HG03442 (cell line): Measurements from ENCODE around the gene TLE7.
A peak's percentile ranks its signal among the peaks of the same experiment; 100 is the strongest.

Experiments used
- ATAC-seq: cut with Tn5 transposase; IDR thresholded peaks from one replicate; pipeline ENCODE4 v1.9.1; 2021; ENCODE audit warnings: mild to moderate bottlenecking, moderate library complexity; ENCODE audit not compliant: unreplicated experiment

Gene TLE7

DNA sequence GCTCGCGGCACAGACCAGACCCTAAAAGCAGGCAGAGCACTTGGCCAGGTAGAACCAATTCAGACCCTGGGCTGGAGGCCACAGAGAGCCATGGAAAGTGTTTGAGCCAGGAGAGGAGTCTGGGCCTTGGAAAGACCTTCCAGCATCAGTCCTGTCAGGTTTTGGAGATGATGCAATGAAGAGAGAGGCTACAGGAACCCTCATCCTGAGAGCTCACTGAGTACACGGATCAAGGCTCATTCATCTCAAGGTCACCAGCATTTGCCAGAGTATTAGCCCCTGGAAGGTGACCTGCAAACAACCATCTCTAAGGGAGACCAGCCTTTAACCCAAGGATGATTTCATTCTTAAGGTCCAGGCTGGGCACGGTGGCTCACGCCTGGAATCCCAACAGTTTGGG is 27.8 kb downstream of the TLE7 start:
- ATAC-seq: no peak

DNA sequence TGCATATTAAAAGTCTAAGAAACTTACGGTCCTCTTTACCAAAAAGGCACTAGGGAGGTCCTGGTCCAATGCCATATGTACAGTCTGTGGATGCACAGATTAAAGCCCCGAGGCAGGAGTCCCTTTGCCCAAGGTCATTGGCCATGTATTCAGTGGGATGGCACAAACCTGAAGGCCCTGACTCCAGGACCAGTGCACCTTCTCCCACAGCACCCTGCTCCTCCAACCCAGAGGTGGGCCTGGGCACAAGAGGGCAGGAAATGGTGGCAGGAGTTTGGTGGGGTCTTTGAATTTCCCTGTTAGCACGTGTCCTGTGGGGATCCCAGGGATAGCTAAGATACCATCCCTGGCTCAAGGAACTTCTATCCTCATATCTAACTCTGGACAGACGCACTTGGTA is 28.5 kb downstream of the TLE7 start:
- ATAC-seq: no peak

DNA sequence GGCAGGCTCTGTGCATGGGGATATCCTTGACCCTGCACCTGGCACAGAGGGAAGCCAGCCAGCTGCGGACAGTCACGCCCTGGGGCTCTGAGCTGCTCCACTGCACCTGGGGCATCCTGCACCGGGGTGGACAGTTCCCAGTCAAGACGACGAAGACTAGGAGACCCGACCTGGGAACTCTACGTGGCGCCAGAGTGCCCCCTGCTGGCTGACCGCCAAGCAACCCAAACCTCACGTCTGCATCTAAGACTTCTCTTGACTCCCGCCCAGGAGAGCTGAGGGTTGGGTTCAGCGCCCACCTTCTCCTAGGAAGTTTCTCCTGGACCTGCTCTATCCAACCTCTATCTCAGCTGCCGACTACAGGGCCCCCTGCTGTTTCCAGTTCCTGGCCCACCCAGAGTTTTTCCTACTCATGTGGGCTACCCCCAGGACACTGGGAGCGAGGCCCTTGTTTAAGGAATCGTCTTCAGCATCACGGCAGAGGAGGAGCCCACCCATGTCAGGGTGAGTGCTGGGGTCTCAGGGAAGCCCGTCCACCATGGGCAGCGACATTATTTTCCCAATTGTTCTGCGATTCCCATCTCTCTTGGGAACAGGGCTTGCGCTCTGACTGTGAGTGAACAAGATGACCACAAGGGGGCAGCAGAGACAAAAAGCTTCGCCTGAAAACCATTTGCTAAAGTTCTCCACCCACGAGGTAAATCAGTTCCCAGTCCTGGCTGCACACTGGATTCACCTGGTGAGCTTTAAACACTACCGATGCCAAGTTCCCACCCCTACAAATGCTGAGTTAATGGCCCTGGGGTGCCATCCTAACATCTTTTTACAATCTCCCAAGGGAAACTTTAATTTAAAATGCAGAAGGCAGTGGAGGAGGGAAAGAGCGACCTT is 29.3 kb downstream of the TLE7 start:
- ATAC-seq: peak; percentile 47

DNA sequence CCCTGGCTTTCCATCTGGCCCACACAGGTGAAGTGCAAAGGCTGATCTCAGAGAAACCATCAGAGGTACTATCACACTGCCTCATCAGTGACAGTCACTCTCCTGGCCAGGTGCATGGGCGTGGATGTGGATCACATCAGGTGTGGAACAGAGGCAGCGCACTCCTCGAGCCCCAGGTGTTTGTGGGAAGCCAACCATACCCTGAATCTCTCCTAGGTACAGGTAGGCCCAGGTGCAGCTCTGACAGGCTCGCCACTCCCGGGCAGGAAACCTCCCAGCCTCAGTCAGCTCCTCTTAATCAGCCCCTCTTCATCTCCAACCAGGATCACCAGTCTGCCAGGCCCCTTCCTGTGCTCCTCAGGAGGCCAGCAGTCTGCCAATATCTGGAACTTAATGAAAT is 31.7 kb downstream of the TLE7 start:
- no peak for ATAC-seq

DNA sequence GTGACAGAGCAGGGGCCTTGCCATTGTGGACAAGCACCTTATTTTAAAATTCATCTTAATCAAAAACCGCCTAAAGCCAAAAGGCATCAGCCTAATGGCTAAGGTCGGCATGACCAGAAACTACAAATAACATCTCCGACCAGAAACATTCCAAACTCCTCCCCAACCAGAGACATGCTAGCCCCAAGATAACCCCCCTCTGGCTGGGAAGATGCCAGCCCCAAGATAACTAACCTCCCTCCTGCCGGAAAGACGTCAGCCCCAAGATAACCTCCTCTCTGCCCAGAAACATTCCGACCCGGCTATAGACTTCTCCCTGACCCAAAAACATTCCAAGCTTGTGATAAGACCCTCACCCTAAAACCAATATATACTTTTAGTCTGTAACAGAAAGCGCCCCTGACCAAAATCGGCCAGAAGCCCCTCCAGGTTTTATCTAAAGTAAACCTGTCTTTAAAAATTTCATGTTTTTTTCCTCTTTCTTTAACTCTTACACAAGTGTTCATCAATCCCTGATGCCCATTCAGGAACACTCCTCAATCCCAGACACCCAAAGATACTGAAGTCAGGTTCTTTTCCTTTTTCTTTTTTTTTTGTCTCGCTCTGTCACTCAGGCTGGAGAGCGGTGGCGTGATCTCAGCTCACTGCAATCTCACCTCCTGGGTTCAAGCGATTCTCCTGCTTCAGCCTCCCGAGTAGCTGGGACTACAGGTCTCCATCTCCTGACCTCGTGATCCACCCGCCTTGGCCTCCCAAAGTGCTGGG is 32.7 kb downstream of the TLE7 start:
- no peak for ATAC-seq

DNA sequence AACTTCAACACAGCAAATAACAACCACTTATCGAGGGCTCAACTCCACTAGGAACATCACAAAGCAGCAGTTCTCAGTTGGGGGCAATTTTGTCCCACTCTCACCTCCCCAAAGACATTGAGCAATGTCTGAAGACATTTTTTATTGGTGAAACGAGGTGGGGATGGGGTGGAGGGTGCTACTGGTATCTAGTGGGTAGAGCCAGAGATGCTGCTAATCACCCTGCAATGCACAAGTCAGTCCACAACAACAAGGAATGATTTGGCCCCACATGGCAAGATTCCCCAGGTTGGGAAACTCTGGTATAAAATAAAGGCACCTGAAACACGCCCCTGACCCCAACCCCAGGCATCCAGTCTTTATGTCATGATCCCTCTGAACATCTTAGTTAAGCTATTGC is 33.3 kb downstream of the TLE7 start:
- ATAC-seq: no peak

DNA sequence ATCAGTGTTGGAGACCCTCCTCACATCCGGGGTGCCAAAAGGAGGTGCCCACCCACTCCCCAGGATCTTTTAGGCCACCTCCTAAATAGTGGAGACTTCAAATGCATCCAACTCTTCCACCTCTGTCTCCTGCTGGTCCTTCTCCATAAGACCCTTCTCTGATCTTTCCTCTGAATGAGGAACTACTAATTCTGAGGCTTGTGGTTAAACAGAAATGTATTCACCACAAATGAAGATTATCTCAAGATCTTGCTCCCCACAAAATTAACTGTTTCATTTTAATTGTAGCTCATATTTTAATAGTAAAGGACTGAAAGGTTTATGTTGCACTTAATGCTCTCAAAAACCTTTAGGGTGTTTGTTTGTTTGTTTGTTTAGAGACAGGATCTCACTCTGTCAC is 34.1 kb downstream of the TLE7 start:
- ATAC-seq: no peak

DNA sequence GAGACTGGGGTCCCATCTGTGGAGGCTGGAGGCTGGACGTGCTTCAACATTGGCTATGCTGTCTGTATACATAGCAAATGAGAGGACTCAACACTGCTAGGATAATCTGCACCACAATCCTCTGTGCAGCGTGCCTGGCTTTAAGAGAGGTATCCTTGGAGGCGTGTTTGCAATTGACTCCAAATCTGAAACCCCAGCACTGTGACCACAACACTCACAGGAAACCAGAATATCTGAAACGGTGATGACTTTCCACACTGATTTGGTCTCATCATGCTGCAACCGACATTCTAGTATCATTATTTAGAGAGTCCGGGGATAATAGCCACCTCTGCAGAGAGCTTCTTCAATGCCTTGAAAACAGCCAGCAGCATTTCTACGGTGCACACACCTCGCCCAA is 35.1 kb downstream of the TLE7 start:
- no peak for ATAC-seq

DNA sequence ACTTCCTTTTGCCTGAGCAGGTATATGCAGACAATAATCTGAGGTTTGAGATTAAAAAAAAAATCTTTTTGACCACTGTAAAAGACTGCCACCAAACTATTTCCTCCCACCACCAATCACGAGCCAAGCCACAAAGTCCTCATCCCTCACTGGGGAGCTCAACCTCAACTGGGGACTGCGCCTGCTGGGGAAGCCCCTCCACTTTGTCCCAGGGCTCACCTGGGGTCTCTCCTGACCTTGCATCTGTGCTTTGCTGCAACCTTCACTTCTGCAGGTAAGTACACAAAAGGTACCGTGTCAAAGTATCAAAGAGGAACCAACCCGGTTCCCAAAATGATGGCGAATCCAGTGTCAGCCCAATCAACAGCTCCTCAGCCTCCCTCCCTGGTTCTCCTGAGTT is 35.5 kb downstream of the TLE7 start:
- ATAC-seq: no peak

DNA sequence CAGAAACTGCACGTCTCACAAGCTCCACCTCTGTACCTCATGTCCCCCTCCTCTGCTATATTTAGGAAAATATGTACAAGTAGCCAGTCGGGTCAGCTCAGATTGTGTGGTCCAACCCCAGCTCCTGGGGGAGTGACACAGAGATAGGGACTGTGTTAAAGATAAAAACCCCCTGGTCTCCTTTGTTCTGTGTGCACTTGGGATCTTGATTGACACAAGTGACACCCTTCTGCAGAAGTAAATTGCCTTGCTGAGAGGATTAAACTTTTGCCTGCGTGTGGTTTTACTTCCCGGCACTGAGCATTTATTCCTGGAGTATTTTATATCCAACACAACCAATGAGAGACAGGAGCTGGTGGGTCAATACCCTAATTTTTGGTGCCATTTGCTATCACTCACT is 37.5 kb downstream of the TLE7 start:
- ATAC-seq: no peak

DNA sequence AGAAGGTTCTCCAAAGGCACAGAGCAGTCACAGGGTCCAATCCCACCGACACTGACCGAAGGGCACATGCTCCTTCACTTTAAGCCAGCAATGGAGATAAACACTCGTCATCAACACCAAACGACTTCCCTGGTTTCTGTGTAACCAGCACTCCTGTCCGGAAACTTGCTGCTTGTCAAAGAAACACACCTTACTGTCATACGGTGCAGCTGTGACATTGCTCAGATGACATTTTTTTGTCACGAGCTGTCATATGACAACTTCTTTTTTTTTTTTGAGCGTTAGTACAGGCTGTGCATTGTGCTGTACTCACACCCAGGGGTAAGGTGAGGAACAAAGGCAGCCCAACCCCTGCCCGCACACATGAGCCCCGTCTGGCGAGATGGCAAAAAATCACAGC is 39.2 kb downstream of the TLE7 start:
- no peak for ATAC-seq

DNA sequence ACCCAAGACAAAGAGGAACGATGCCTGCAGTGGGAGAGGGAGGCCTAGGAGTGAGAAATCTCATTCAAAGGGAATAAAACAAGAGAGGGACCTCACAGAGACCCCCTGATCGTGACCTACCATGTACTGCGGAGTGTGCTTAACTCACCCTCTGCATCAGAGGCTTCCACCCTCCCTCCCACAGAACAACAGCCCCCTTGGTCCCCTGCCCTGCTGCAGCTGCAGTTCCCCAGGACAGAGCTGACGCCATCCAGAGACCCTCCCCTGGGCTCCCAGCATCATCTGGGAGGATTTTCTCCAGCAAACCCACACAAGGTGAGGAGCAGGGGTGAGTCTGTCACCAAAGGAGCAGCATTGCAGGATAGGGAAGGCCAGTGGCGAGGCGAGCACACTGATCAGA is 39.8 kb downstream of the TLE7 start:
- ATAC-seq: no peak

DNA sequence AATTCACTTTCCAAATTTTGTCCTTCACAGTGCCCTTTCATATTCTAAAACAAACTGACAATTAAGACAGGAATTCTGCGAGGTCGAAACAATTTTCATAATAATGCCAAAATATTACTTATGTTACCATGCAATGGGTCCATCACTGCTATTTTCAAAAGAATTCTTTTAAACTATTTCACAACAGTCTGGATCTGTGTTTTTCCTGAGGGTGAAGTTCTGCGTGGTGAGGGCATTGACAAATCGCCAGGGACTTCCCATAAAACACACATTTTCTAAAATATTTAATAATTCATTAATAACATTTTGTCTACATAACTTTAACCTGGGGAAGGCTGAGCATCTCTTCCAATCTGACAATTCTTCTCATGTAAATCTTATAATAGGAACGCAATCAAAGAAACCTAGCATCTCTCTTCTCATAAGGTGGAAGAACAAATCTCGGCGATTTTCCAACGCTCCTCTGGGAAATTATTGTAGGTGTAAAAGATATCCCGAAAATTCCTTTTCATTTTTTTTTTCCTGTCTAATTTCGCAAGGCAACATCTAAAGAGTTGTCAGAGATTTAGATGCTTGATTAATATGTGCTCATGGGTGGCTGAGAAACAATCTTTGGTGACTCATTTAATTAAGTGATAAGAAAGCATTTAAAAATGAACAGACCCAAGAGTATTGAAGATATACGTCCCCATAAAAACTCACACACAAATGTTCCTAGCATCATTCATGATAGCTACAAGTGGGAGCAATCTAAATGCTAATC is 41.9 kb downstream of the TLE7 start:
- no peak for ATAC-seq

DNA sequence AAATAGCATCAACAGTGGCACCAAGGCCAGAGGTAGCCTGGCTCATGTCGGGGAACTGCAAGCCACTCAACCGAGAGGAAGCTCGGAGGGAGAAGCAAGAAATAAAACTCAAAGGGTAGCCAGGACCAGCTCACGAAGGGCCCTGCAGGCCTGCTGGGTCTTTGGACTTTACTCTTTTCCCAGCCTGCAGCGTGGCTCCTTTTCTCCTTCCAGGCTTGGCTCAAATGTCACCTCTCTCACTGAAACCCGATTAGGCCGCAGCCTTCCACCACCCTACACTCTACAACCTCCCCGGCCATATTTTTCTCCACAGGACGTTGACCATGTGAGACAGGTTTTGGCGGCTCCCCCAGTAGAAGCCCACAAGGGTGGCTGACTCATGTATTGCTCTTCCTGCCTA is 45.3 kb downstream of the TLE7 start:
- ATAC-seq: no peak

DNA sequence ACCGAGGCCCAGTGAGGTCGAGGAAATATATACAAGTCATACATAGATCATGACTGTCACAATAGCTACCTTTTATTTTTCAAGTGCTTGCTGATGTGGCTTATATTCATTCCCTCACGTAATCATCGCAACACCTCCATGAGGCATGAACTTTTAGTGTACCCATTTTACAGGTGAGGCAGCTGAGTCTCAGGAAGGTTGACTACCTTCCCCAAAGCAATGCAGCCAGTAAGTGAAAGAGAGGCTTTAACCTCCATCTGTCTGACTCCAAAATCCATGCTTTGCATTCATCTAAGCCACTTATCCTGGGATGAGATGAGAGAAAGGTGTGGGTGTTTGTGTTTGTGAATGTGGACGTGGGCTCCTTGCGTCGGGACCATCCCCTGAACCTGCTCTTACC is 52.5 kb downstream of the TLE7 start:
- ATAC-seq: no peak

DNA sequence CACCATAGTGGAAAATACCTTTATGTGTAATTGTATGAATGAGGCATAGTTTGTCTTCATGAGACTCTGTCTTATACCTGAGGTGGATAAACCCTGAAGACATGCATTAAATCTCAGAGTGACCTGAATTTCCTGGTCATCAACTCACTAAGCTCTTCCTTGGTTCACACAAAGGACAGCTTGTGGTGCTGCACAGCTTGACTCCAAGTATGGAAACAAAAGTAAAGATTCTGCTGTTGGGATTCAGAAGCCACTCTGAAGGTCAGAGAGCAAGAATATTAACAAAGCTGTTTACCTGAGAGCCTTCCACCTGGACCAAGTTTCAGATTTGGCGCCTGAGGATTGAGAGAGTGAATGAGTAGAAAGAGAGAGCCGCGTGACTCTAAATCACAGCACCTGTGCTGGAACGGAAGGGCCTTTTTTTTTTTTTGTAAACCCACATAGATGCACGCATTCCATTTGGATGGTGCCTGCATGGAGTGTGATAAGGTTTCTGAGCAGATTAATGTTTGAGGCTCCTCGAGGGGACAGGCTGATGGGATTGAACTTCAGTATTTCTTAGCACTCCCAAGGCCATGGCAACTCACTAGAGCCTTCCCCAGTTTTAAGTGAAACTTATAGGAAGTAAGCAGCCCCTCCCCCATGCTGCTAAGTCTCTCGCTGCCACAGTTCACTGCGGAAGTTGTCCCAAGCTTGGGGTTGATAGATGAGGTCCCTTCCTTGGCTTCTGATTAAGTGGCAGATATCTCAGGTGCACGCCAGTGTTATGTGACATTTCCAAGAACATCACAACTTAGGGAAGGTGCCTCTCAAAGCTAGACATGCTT is 54.6 kb downstream of the TLE7 start:
- no peak for ATAC-seq

DNA sequence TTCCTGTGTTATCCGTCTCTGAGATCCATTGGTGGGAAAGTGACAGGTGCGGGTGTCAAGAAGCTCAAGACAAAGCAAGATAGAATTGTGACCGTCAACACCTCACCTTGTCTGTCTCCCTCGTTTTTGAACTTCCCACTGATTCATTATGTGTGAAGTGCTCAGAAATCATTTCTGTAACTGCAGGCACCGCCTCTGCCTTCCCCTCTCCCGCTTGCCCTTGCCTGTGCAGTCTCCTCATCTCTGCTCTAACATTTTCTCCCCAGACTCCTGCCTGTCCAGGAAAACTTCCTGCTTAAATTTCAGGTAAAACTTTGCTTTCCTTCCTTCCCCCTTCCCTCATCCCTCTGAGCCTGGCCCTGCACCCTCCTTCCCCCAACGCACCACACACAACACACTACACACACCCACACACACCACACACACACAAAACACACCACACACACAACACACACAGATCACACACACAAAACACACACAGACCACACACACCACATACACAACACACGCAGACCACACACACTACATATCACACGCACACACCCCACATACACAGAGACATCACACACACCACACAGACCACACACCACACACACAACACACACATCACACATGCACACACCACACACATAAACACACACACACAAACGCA is 57.7 kb downstream of the TLE7 start:
- no peak for ATAC-seq

DNA sequence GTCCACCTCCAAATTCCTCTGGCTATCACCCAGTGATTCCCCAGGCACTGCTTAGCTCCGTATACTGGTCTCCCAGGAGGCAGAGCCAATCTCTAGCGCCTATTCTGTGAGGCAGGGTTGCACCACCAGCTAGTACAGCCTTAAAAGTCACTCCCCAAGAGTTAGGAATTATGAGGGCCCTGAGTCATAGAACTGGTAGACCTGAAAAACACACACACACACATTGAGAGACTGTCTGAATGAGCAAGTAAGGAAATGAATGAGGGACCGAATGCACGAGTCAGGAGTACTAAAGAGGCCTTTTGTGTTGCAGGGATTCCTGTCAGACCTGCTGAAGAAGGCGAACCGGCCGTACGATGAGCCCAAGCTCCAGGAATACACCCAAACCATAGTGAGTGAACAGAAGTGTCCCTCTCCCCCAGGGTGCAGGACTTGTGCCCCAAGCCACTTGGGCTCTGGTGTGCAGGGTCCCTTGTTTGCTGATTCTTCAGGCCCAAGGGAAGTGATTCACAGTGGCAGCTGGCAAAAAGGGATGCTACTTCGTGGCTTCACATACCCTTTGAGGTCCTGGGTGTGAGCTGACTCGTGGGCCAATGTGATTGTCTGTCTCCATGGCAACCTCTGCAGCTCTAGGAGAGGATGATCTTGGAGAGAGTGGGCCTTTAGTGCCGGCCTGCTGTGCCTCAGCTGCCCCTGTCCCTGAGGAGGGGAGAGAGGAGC is 58.6 kb downstream of the TLE7 start:
- no peak for ATAC-seq

DNA sequence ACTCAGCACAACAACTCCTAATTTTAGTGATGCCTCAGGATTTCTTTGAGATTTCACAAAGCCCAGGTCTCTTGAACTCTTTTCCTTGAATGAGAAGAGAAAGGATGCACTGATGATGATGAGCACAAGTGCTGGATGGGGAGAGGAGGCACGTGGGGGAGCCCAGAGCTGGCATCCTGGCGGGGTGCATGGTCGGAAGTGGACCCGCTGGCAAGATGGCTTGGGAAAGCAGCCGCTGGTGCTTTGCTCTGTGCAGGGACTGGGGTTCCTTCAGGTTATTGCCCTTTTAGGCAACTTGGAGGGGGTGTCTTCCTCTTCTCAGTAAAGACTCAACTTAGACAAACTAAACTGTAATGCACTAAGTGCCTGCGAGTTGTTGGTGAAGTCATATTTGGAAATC is 61.0 kb downstream of the TLE7 start:
- ATAC-seq: no peak
